Measurements from ENCODE around the gene THSD8.
A peak's percentile ranks its signal among the peaks of the same experiment; 100 is the strongest.

Gene THSD8

DNA sequence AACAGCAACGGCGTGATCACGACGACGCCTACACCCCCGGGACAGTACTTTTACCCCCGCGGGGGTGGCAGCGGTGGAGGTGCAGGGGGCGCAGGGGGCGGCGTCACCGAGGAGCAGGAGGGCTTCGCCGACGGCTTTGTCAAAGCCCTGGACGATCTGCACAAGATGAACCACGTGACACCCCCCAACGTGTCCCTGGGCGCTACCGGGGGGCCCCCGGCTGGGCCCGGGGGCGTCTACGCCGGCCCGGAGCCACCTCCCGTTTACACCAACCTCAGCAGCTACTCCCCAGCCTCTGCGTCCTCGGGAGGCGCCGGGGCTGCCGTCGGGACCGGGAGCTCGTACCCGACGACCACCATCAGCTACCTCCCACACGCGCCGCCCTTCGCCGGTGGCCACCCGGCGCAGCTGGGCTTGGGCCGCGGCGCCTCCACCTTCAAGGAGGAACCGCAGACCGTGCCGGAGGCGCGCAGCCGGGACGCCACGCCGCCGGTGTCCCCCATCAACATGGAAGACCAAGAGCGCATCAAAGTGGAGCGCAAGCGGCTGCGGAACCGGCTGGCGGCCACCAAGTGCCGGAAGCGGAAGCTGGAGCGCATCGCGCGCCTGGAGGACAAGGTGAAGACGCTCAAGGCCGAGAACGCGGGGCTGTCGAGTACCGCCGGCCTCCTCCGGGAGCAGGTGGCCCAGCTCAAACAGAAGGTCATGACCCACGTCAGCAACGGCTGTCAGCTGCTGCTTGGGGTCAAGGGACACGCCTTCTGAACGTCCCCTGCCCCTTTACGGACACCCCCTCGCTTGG lies 9.6 kb upstream of the THSD8 start (continued):
- peak; percentile 71; the same call in 1 of the 2 replicates for TF ChIP-seq ZBTB20 (tag by site-specific recombination; IDR thresholded peaks at IDR 0.05)
- TF ChIP-seq ZXDB (tag by site-specific recombination; IDR thresholded peaks at IDR 0.05) = peak; percentile 43
- no peak for TF ChIP-seq ZNF830 (tag by site-specific recombination; IDR thresholded peaks at IDR 0.05; ENCODE audit: low read depth)
- peak; percentile 86 for TF ChIP-seq ZFHX2 (tag by site-specific recombination; conservative IDR thresholded peaks at IDR 0.05)
- TF ChIP-seq BCL11B (tag by site-specific recombination; IDR thresholded peaks at IDR 0.05; ENCODE audit: low read depth) = peak; percentile 86; the same call in 1 of the 2 replicates
- TF ChIP-seq KLF9 (tag by site-specific recombination; IDR thresholded peaks at IDR 0.05; ENCODE audit: low read depth) = peak; percentile 47; the same call in 1 of the 2 replicates
- TF ChIP-seq, protein P1, sequence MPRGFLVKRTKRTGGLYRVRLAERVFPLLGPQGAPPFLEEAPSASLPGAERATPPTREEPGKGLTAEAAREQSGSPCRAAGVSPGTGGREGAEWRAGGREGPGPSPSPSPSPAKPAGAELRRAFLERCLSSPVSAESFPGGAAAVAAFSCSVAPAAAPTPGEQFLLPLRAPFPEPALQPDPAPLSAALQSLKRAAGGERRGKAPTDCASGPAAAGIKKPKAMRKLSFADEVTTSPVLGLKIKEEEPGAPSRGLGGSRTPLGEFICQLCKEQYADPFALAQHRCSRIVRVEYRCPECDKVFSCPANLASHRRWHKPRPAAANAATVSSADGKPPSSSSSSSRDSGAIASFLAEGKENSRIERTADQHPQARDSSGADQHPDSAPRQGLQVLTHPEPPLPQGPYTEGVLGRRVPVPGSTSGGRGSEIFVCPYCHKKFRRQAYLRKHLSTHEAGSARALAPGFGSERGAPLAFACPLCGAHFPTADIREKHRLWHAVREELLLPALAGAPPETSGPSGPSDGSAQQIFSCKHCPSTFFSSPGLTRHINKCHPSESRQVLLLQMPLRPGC (tag by site-specific recombination; IDR thresholded peaks at IDR 0.05) = no peak
- 0 out of 2 replicates have a peak, but pooled peaks have one; percentile 72 for TF ChIP-seq ZNF501 (tag by site-specific recombination; IDR thresholded peaks at IDR 0.05)
- TF ChIP-seq, protein P2, sequence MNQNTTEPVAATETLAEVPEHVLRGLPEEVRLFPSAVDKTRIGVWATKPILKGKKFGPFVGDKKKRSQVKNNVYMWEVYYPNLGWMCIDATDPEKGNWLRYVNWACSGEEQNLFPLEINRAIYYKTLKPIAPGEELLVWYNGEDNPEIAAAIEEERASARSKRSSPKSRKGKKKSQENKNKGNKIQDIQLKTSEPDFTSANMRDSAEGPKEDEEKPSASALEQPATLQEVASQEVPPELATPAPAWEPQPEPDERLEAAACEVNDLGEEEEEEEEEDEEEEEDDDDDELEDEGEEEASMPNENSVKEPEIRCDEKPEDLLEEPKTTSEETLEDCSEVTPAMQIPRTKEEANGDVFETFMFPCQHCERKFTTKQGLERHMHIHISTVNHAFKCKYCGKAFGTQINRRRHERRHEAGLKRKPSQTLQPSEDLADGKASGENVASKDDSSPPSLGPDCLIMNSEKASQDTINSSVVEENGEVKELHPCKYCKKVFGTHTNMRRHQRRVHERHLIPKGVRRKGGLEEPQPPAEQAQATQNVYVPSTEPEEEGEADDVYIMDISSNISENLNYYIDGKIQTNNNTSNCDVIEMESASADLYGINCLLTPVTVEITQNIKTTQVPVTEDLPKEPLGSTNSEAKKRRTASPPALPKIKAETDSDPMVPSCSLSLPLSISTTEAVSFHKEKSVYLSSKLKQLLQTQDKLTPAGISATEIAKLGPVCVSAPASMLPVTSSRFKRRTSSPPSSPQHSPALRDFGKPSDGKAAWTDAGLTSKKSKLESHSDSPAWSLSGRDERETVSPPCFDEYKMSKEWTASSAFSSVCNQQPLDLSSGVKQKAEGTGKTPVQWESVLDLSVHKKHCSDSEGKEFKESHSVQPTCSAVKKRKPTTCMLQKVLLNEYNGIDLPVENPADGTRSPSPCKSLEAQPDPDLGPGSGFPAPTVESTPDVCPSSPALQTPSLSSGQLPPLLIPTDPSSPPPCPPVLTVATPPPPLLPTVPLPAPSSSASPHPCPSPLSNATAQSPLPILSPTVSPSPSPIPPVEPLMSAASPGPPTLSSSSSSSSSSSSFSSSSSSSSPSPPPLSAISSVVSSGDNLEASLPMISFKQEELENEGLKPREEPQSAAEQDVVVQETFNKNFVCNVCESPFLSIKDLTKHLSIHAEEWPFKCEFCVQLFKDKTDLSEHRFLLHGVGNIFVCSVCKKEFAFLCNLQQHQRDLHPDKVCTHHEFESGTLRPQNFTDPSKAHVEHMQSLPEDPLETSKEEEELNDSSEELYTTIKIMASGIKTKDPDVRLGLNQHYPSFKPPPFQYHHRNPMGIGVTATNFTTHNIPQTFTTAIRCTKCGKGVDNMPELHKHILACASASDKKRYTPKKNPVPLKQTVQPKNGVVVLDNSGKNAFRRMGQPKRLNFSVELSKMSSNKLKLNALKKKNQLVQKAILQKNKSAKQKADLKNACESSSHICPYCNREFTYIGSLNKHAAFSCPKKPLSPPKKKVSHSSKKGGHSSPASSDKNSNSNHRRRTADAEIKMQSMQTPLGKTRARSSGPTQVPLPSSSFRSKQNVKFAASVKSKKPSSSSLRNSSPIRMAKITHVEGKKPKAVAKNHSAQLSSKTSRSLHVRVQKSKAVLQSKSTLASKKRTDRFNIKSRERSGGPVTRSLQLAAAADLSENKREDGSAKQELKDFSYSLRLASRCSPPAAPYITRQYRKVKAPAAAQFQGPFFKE (tag by site-specific recombination; IDR thresholded peaks at IDR 0.05; ENCODE audit: borderline replicate concordance) = no peak
- TF ChIP-seq, protein P3, sequence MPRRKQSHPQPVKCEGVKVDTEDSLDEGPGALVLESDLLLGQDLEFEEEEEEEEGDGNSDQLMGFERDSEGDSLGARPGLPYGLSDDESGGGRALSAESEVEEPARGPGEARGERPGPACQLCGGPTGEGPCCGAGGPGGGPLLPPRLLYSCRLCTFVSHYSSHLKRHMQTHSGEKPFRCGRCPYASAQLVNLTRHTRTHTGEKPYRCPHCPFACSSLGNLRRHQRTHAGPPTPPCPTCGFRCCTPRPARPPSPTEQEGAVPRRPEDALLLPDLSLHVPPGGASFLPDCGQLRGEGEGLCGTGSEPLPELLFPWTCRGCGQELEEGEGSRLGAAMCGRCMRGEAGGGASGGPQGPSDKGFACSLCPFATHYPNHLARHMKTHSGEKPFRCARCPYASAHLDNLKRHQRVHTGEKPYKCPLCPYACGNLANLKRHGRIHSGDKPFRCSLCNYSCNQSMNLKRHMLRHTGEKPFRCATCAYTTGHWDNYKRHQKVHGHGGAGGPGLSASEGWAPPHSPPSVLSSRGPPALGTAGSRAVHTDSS (tag by site-specific recombination; IDR thresholded peaks at IDR 0.05) = peak; percentile 47
- TF ChIP-seq ZNF768 (tag by site-specific recombination; IDR thresholded peaks at IDR 0.05) = no peak
- no peak; the same call in 1 of the 2 replicates for TF ChIP-seq ZNF837 (tag by site-specific recombination; IDR thresholded peaks at IDR 0.05)
- TF ChIP-seq YY1 (tag by site-specific recombination; IDR thresholded peaks at IDR 0.05) = peak; percentile 56; the same call in 1 of the 2 replicates
- TF ChIP-seq EGR2 (tag by site-specific recombination; IDR thresholded peaks at IDR 0.05; ENCODE audit: low read depth) = peak; percentile 73
- 0 out of 2 replicates have a peak, but pooled peaks have one; percentile 13 for TF ChIP-seq ZNF843 (tag by site-specific recombination; IDR thresholded peaks at IDR 0.05)
- TF ChIP-seq ZNF548 (tag by site-specific recombination; IDR thresholded peaks at IDR 0.05) = 0 out of 2 replicates have a peak, but pooled peaks have one; percentile 26
- TF ChIP-seq, protein P4, sequence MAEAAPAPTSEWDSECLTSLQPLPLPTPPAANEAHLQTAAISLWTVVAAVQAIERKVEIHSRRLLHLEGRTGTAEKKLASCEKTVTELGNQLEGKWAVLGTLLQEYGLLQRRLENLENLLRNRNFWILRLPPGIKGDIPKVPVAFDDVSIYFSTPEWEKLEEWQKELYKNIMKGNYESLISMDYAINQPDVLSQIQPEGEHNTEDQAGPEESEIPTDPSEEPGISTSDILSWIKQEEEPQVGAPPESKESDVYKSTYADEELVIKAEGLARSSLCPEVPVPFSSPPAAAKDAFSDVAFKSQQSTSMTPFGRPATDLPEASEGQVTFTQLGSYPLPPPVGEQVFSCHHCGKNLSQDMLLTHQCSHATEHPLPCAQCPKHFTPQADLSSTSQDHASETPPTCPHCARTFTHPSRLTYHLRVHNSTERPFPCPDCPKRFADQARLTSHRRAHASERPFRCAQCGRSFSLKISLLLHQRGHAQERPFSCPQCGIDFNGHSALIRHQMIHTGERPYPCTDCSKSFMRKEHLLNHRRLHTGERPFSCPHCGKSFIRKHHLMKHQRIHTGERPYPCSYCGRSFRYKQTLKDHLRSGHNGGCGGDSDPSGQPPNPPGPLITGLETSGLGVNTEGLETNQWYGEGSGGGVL (tag by site-specific recombination; IDR thresholded peaks at IDR 0.05) = peak; percentile 33; the same call in 1 of the 2 replicates
- peak; percentile 90 for TF ChIP-seq ZNF10 (tag by site-specific recombination; IDR thresholded peaks at IDR 0.05)
- peak; percentile 76 for TF ChIP-seq SP2 (tag by site-specific recombination; IDR thresholded peaks at IDR 0.05)
- TF ChIP-seq, protein P5, sequence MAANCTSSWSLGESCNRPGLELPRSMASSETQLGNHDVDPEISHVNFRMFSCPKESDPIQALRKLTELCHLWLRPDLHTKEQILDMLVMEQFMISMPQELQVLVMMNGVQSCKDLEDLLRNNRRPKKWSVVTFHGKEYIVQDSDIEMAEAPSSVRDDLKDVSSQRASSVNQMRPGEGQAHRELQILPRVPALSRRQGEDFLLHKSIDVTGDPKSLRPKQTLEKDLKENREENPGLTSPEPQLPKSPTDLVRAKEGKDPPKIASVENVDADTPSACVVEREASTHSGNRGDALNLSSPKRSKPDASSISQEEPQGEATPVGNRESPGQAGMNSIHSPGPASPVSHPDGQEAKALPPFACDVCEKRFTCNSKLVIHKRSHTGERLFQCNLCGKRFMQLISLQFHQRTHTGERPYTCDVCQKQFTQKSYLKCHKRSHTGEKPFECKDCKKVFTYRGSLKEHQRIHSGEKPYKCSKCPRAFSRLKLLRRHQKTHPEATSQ (tag by site-specific recombination; IDR thresholded peaks at IDR 0.05) = peak; percentile 83; the same call in 1 of the 2 replicates
- TF ChIP-seq ZNF2 (tag by site-specific recombination; IDR thresholded peaks at IDR 0.05) = peak; percentile 30
- peak; percentile 84; the same call in 1 of the 2 replicates for TF ChIP-seq ZNF335 (tag by site-specific recombination; conservative IDR thresholded peaks at IDR 0.05)
- TF ChIP-seq ZBTB1 (tag by site-specific recombination; IDR thresholded peaks at IDR 0.05) = peak; percentile 25; the same call in 1 of the 2 replicates
- TF ChIP-seq, protein P6, sequence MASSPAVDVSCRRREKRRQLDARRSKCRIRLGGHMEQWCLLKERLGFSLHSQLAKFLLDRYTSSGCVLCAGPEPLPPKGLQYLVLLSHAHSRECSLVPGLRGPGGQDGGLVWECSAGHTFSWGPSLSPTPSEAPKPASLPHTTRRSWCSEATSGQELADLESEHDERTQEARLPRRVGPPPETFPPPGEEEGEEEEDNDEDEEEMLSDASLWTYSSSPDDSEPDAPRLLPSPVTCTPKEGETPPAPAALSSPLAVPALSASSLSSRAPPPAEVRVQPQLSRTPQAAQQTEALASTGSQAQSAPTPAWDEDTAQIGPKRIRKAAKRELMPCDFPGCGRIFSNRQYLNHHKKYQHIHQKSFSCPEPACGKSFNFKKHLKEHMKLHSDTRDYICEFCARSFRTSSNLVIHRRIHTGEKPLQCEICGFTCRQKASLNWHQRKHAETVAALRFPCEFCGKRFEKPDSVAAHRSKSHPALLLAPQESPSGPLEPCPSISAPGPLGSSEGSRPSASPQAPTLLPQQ (tag by site-specific recombination; IDR thresholded peaks at IDR 0.05) = peak; percentile 63
- TF ChIP-seq GLIS2 (tag by site-specific recombination; IDR thresholded peaks at IDR 0.05) = peak; percentile 98
